Activated CD4-positive, alpha-beta T cell treated with anti-CD3 and anti-CD28 coated beads for 48 hours (primary cell): ENCODE results near the gene KPNA6.
"Not testable (repeated sequence)": the region's sequence is repeated elsewhere in the genome, so short reads cannot be mapped to it uniquely, and the experiment has no call there.

Experiments
- DNase-seq: peaks from one replicate; pipeline ENCODE4 v3.0.0-alpha.2; 2020

The KPNA6 gene

GRCh38 chr1:32100807-32101708 is 6.8 kb upstream of the KPNA6 start:
- DNase-seq = no peak

GRCh38 chr1:32104127-32104526 is 3.7 kb upstream of the KPNA6 start:
- DNase-seq = no peak

- no peak for DNase-seq
Observed at GRCh38 chr1:32105338-32105737, 2.5 kb upstream of the KPNA6 start.

GRCh38 chr1:32106663-32107275 is 1.1 kb upstream of the KPNA6 start:
- no peak for DNase-seq

- DNase-seq = no peak
Observed at GRCh38 chr1:32111040-32111623, 3.3 kb downstream of the KPNA6 start.

- DNase-seq = no peak
Observed at GRCh38 chr1:32111789-32112188, 3.9 kb downstream of the KPNA6 start.

- DNase-seq = peak; percentile 24
Observed at GRCh38 chr1:32112806-32113375, 5.0 kb downstream of the KPNA6 start.

GRCh38 chr1:32113436-32113835 is 5.6 kb downstream of the KPNA6 start:
- DNase-seq = not testable (repeated sequence)

GRCh38 chr1:32114420-32114819 is 6.6 kb downstream of the KPNA6 start:
- no peak for DNase-seq

- no peak for DNase-seq
Observed at GRCh38 chr1:32115496-32115895, 7.6 kb downstream of the KPNA6 start.

- DNase-seq = no peak
Observed at GRCh38 chr1:32116531-32116930, 8.7 kb downstream of the KPNA6 start.

GRCh38 chr1:32122151-32122550 is 14.3 kb downstream of the KPNA6 start:
- DNase-seq = no peak

GRCh38 chr1:32123361-32123760 is 15.5 kb downstream of the KPNA6 start:
- not testable (repeated sequence) for DNase-seq

- DNase-seq = no peak
Observed at GRCh38 chr1:32125313-32125712, 17.5 kb downstream of the KPNA6 start.

- DNase-seq = no peak
Observed at GRCh38 chr1:32126770-32127169, 18.9 kb downstream of the KPNA6 start.

GRCh38 chr1:32127409-32128198 is 19.7 kb downstream of the KPNA6 start:
- no peak for DNase-seq

GRCh38 chr1:32128479-32128878 is 20.6 kb downstream of the KPNA6 start:
- no peak for DNase-seq

GRCh38 chr1:32128964-32129363 is 21.1 kb downstream of the KPNA6 start:
- DNase-seq = no peak

GRCh38 chr1:32133950-32134280 is 26.1 kb downstream of the KPNA6 start:
- not testable (repeated sequence) for DNase-seq

GRCh38 chr1:32137111-32137510 is 29.3 kb downstream of the KPNA6 start:
- DNase-seq = no peak

- DNase-seq = no peak
Observed at GRCh38 chr1:32138965-32139364, 31.1 kb downstream of the KPNA6 start.

- DNase-seq = no peak
Observed at GRCh38 chr1:32142446-32143301, 34.8 kb downstream of the KPNA6 start.
